Putamen (tissue), 1 donor: ENCODE results near the gene SLC30A4.
"Not testable (repeated sequence)": the region's sequence is repeated elsewhere in the genome, so short reads cannot be mapped to it uniquely, and the experiment has no call there.

Experiments used
- DNase-seq: peaks from one replicate; pipeline ENCODE4 v3.0.0-alpha.2; 2016; ENCODE audit warnings: low spot score

The SLC30A4 gene

GRCh38 chr15:45522328-45523165 lies at the start of gene SLC30A4:
TSS of gene SLC30A4 (minus strand) at chr15:45522755. CDS start at chr15:45522354, 401 bp downstream.
- peak; percentile 89 for DNase-seq

- DNase-seq: no peak
Measured at GRCh38 chr15:45555934-45556608, 33.5 kb upstream of the SLC30A4 start.

- no peak for DNase-seq
Measured at GRCh38 chr15:45551676-45552075, 29.1 kb upstream of the SLC30A4 start.

- no peak for DNase-seq
Measured at GRCh38 chr15:45550436-45550835, 27.9 kb upstream of the SLC30A4 start.

GRCh38 chr15:45549541-45550220 lies 27.1 kb upstream of the SLC30A4 start:
- DNase-seq: no peak

- no peak for DNase-seq
Measured at GRCh38 chr15:45548753-45549520, 26.4 kb upstream of the SLC30A4 start.

GRCh38 chr15:45546789-45547188 lies 24.2 kb upstream of the SLC30A4 start:
- DNase-seq: no peak

GRCh38 chr15:45544266-45545023 lies 21.9 kb upstream of the SLC30A4 start:
- DNase-seq: no peak

GRCh38 chr15:45543051-45543450 lies 20.5 kb upstream of the SLC30A4 start:
- no peak for DNase-seq

- DNase-seq: no peak
Measured at GRCh38 chr15:45540531-45540930, 18.0 kb upstream of the SLC30A4 start.

GRCh38 chr15:45539680-45540079 lies 17.1 kb upstream of the SLC30A4 start:
- DNase-seq: no peak

- no peak for DNase-seq
Measured at GRCh38 chr15:45536934-45537333, 14.4 kb upstream of the SLC30A4 start.

GRCh38 chr15:45535486-45536042 lies 13.0 kb upstream of the SLC30A4 start:
- DNase-seq: no peak

GRCh38 chr15:45534821-45535220 lies 12.3 kb upstream of the SLC30A4 start:
- DNase-seq: peak; percentile 64

- not testable (repeated sequence) for DNase-seq
Measured at GRCh38 chr15:45532892-45533291, 10.3 kb upstream of the SLC30A4 start.

- no peak for DNase-seq
Measured at GRCh38 chr15:45529613-45530012, 7.1 kb upstream of the SLC30A4 start.

- no peak for DNase-seq
Measured at GRCh38 chr15:45527086-45527485, 4.5 kb upstream of the SLC30A4 start.

GRCh38 chr15:45523166-45523460 lies 558 bp upstream of the SLC30A4 start:
- no peak for DNase-seq

- no peak for DNase-seq
Measured at GRCh38 chr15:45521596-45522327, 793 bp downstream of the SLC30A4 start.

GRCh38 chr15:45510758-45511280 lies 11.7 kb downstream of the SLC30A4 start:
- no peak for DNase-seq
